MCF 10A (cell line): ENCODE results near the gene FAM3D. TPM values are rescaled to one million over a fixed set of nuclear protein-coding genes. Genes with fewer than 3 reads are reported as not detected.

ENCODE experiments used
- BruUV-seq: library from RNA; stranded (reverse); fragments of 400-500 nt; replicated peaks from 2 replicates; lab custom pipeline; 2021; lab: Mats Ljungman, UMichigan
- CTCF ChIA-PET: fragments of 300-600 bp; sonication (Branson Sonifier 250); formaldehyde crosslinking; extraction: SDS; loops from one replicate; lab custom pipeline; 2021; ENCODE audit warnings: antibody characterized with exemption, inconsistent platforms; lab: Yijun Ruan, JAX
- POLR2A ChIA-PET: fragments of 300-600, 350-650 bp; sonication (Branson Sonifier 250); formaldehyde crosslinking; extraction: SDS; loops from one replicate; lab custom pipeline; 2020; ENCODE audit warnings: antibody characterized with exemption, inconsistent platforms; lab: Yijun Ruan, JAX
- DNase-seq: peaks from one replicate; pipeline ENCODE4 v3.0.0-alpha.2; 2018; ENCODE audit not compliant: unreplicated experiment
- H3K27ac Mint-ChIP-seq: one replicate; pipeline ENCODE4 v1.8.0; 2022; ENCODE audit warnings: mild to moderate bottlenecking, low read depth, mixed read lengths; ENCODE audit not compliant: unreplicated experiment
- H3K27me3 Mint-ChIP-seq: one replicate; pipeline ENCODE4 v1.8.0; 2022; ENCODE audit warnings: mixed read lengths; ENCODE audit not compliant: insufficient read depth, unreplicated experiment
- H3K36me3 Mint-ChIP-seq: one replicate; pipeline ENCODE4 v1.8.0; 2022; ENCODE audit warnings: mild to moderate bottlenecking, moderate library complexity, mixed read lengths; ENCODE audit not compliant: insufficient read depth, unreplicated experiment
- H3K4me1 Mint-ChIP-seq: one replicate; pipeline ENCODE4 v1.8.0; 2022; ENCODE audit warnings: mixed read lengths; ENCODE audit not compliant: insufficient read depth, unreplicated experiment
- H3K4me3 Mint-ChIP-seq: one replicate; pipeline ENCODE4 v1.8.0; 2022; ENCODE audit warnings: mild to moderate bottlenecking, moderate library complexity, mixed read lengths; ENCODE audit not compliant: unreplicated experiment
- H3K9me3 Mint-ChIP-seq: one replicate; pipeline ENCODE4 v1.8.0; 2022; ENCODE audit warnings: mixed read lengths; ENCODE audit not compliant: unreplicated experiment
- intact Hi-C: fragments of 100-400 bp; cut with micrococcal nuclease; formaldehyde crosslinking; loops from 2 replicates; pipeline ENCODE4 v1.14.1; 2022
- total RNA-seq: library from RNA; stranded (reverse); gene quantifications from 2 replicates; pipeline ENCODE4 v1.2.3, GENCODE V29; 2022
- TF ChIP-seq, protein P1 (sequence below): fragments of 200-600 bp; IDR thresholded peaks from one replicate; pipeline ENCODE4 v1.8.0; 2022; ENCODE audit warnings: antibody characterized with exemption, mild to moderate bottlenecking; ENCODE audit not compliant: unreplicated experiment

Gene FAM3D
- total RNA-seq, 1 experiment from 2014 or later, result not detected

DNA sequence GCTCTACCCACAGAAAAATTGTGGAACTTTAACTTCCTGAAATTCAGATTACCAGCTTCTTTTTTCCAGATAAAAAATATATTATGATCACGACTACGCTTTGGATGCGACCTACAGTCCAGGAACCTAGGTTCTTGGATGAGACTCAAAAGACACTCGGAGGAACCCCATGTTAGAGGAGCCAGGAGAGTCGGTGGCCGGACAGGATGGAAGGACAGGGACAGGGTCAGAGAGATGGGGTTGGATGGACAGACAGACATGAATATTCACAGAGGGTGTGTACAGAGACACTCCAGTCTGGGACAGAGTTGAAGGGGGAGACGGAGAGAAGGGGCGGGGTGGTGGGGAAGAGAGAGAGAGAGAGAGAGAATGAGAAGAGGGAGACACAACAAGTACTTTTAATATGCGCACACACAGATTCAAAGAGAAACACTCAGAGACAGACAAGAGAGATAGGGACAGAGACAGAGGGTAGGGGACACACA, 9.5 kb downstream of the FAM3D start:
- TF ChIP-seq, protein P1, sequence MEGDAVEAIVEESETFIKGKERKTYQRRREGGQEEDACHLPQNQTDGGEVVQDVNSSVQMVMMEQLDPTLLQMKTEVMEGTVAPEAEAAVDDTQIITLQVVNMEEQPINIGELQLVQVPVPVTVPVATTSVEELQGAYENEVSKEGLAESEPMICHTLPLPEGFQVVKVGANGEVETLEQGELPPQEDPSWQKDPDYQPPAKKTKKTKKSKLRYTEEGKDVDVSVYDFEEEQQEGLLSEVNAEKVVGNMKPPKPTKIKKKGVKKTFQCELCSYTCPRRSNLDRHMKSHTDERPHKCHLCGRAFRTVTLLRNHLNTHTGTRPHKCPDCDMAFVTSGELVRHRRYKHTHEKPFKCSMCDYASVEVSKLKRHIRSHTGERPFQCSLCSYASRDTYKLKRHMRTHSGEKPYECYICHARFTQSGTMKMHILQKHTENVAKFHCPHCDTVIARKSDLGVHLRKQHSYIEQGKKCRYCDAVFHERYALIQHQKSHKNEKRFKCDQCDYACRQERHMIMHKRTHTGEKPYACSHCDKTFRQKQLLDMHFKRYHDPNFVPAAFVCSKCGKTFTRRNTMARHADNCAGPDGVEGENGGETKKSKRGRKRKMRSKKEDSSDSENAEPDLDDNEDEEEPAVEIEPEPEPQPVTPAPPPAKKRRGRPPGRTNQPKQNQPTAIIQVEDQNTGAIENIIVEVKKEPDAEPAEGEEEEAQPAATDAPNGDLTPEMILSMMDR, result no peak
- ChIA-PET POLR2A (no interaction called here), CTCF (interaction anchor here (0.6 to 4.7 kb wide), 2 partner anchors 17 to 61 kb away, joined by 3 to 26 read pairs; no protein-coding TSS in a partner anchor)
- DNase-seq, result no peak
- peaks cover 43% of the 10 kb centered on the region for H3K27me3 Mint-ChIP-seq
- H3K9me3 Mint-ChIP-seq, result peaks cover 15% of the 10 kb centered on the region
- H3K36me3 Mint-ChIP-seq, result no peaks in the 10 kb centered on the region
- intact Hi-C loops, result no loop called here
- H3K27ac Mint-ChIP-seq, result no peak overlapping the region
- H3K4me3 Mint-ChIP-seq, result no peak overlapping the region
- BruUV-seq, result no TSS peak
- H3K4me1 Mint-ChIP-seq, result no peaks in the 10 kb centered on the region

- POLR2A ChIA-PET, result no interaction called here
- Mint-ChIP-seq H3K4me1 (no peaks in the 10 kb centered on the region), H3K27ac (no peak overlapping the region), H3K9me3 (peaks cover 15% of the 10 kb centered on the region), H3K27me3 (peaks cover 44% of the 10 kb centered on the region), H3K4me3 (no peak overlapping the region), H3K36me3 (no peaks in the 10 kb centered on the region)
- DNase-seq, result no peak
- no TSS peak for BruUV-seq
- TF ChIP-seq, protein P1, result no peak
- intact Hi-C loops, result no loop called here
- CTCF ChIA-PET, result interaction anchor here (0.6 to 4.7 kb wide), 2 partner anchors 16 to 62 kb away, joined by 3 to 26 read pairs; no protein-coding TSS in a partner anchor
Measured at GRCh38 chr3:58656631-58657030, 9.9 kb downstream of the FAM3D start.

GRCh38 chr3:58654466-58654865, 12.1 kb downstream of the FAM3D start:
- CTCF ChIA-PET, result interaction anchor here (0.6 to 1.1 kb wide), 3 partner anchors 24 to 170 kb away, joined by 3 to 4 read pairs (median 3); no protein-coding TSS in a partner anchor
- no peak overlapping the region for H3K27ac Mint-ChIP-seq

GRCh38 chr3:58652624-58653023, 13.9 kb downstream of the FAM3D start:
- H3K27me3 Mint-ChIP-seq, result peaks cover 42% of the 10 kb centered on the region
- ChIA-PET CTCF (no interaction called here), POLR2A (no interaction called here)
- peaks cover 15% of the 10 kb centered on the region for H3K9me3 Mint-ChIP-seq
- TF ChIP-seq, protein P1, result no peak
- no TSS peak for BruUV-seq
- intact Hi-C loops, result no loop called here
- no peaks in the 10 kb centered on the region for H3K4me1 Mint-ChIP-seq
- no peaks in the 10 kb centered on the region for H3K36me3 Mint-ChIP-seq
- DNase-seq, result no peak
- H3K27ac Mint-ChIP-seq, result no peak overlapping the region
- H3K4me3 Mint-ChIP-seq, result no peak overlapping the region

More at GRCh38 chr3:58654466-58654865, 12.1 kb downstream of the FAM3D start:
- no peak for DNase-seq
- TF ChIP-seq, protein P1, result no peak
- intact Hi-C loops, result no loop called here
- Mint-ChIP-seq H3K27me3 (peaks cover 44% of the 10 kb centered on the region), H3K4me1 (no peaks in the 10 kb centered on the region), H3K36me3 (no peaks in the 10 kb centered on the region), H3K4me3 (no peak overlapping the region), H3K9me3 (peaks cover 15% of the 10 kb centered on the region)
- no TSS peak for BruUV-seq
- POLR2A ChIA-PET, result no interaction called here
